ENCODE measurements around the gene CBFA2T3.

DNA sequence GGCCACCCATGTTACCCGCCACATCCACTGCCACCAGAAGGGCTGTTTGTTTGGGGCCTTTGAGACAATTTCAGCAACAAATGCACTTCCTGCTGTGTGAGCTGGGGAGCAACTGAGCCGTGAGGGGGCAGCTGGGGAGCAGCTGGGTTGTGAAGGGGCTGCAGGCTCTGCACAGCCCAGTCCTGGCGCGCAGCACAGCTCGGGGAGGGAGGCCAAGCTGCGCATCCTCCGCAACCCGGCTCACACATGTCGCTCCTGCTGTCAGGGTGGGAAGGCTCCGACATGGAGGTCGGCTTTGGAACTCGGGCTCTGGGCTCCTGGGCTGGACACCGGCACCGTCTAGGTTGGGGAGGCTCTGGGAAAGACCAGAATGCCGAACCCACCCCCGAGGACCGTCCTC is 53.6 kb downstream of the CBFA2T3 start:
- TF ChIP-seq ZNF510 (CRISPR knock-in tag; IDR thresholded peaks at IDR 0.05; ENCODE audit: low read depth), result no peak
- no peak for TF ChIP-seq GATAD1 (CRISPR knock-in tag; IDR thresholded peaks at IDR 0.05)
- TF ChIP-seq ZBTB1 (CRISPR knock-in tag; IDR thresholded peaks at IDR 0.05; ENCODE audit: borderline replicate concordance), result no peak
- TF ChIP-seq ZFAT (CRISPR knock-in tag; conservative IDR thresholded peaks at IDR 0.05), result no peak
- TF ChIP-seq ZNF746 (CRISPR knock-in tag; IDR thresholded peaks at IDR 0.05), result no peak

Data from HepG2 (cell line).